Measurements from ENCODE around the gene GIPC3.

Gene GIPC3

DNA sequence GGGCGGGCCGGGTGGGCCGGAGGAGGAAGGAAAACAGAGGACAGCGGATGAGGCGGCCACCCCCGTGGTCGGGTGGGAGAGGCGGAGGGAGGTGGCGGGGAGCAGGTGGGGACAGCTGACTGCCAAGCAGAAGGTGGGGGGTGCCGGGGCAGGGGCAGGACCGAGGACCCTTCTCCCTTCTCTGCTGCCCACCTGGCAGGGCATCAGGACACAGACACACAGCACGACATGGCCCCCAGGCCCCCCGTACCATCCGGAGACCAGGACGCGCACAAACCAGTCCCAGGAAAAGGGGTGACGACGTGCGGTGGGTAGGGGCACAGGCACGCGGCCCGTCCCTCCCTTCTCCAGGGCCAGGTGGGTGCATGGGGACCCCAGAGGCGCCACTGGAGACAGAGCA, 52.3 kb downstream of the GIPC3 start:
- DNase-seq (ENCODE audit: low spot score) = no peak

- no peak for DNase-seq (ENCODE audit: low spot score)
Measured at GRCh38 chr19:3638208-3639193, 53.2 kb downstream of the GIPC3 start.

DNA sequence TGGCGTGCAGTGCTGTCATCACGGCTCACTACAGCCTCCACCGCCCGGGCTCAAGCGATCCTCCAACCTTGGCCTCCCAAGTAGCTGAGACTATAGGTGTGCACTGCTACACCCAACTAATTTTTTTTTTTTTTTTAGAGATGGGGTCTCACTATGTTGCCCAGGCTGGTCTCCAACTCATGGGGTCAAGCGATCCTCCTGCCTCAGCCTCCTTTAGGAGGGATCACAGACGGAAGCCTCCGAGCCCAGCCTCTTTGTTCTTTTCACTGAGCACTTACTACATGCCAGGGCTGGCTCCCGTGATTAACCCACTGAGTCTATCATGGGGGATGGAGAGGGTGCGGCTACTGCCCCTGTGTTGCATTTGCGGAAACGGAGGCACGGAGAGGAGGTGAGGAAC, 54.2 kb downstream of the GIPC3 start:
- DNase-seq (ENCODE audit: low spot score) = no peak

GRCh38 chr19:3641515-3642269, 56.4 kb downstream of the GIPC3 start:
- no peak for DNase-seq (ENCODE audit: low spot score)

DNA sequence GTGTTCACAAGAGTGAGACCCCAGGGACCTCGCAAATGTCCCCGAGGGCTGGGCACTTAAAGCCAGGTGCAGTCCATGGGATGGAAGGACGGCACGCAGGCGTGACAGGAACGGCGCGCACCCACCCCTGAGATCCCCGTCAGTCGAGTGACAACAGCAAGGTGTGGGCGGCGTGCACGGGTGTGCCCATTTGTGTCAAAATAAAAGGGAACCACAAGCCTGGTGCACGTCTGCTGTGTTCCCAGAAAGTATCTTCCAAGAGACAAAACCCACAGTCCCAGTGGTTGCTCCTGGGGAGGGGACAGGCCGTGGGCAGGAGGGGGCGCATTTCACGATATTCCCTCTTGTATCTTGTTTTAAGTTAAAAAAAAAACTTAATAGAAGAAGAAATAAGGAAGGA, 57.0 kb downstream of the GIPC3 start:
- no peak for DNase-seq (ENCODE audit: low spot score)

Small RNA genes lying within 50 kb of the gene (small RNA-seq; reads per million reads assigned to genes)
- gene AC005786.1 = 0 reads per million in 2 experiments

Measured in SK-N-DZ (cell line).